ENCODE data around the gene C19orf85. TPM values are rescaled to one million over a fixed set of nuclear protein-coding genes. Genes with fewer than 3 reads are reported as not detected.
A peak's percentile ranks its signal among the peaks of the same experiment; 100 is the strongest.

The C19orf85 gene
- total RNA-seq, 1 experiment from 2014 or later: 0.74 TPM

GRCh38 chr19:55483706-55484592, 19.4 kb upstream of the C19orf85 start:
- TF ChIP-seq EZH2 (IDR thresholded peaks at IDR 0.05; ENCODE audit: low read depth): no peak
- TF ChIP-seq, protein P1, sequence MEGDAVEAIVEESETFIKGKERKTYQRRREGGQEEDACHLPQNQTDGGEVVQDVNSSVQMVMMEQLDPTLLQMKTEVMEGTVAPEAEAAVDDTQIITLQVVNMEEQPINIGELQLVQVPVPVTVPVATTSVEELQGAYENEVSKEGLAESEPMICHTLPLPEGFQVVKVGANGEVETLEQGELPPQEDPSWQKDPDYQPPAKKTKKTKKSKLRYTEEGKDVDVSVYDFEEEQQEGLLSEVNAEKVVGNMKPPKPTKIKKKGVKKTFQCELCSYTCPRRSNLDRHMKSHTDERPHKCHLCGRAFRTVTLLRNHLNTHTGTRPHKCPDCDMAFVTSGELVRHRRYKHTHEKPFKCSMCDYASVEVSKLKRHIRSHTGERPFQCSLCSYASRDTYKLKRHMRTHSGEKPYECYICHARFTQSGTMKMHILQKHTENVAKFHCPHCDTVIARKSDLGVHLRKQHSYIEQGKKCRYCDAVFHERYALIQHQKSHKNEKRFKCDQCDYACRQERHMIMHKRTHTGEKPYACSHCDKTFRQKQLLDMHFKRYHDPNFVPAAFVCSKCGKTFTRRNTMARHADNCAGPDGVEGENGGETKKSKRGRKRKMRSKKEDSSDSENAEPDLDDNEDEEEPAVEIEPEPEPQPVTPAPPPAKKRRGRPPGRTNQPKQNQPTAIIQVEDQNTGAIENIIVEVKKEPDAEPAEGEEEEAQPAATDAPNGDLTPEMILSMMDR (conservative IDR thresholded peaks at IDR 0.05): no peak
- peaks cover 21% of the 10 kb centered on the region for H3K4me1 ChIP-seq (replicated peaks; ENCODE audit: insufficient read depth)
- intact Hi-C loops (cut with micrococcal nuclease; ENCODE audit: unreplicated experiment): no loop called here
- H3K79me2 ChIP-seq (ENCODE audit: low read depth): peaks cover 10% of the 10 kb centered on the region
- H3F3A ChIP-seq (ENCODE audit: insufficient read depth, low read depth): peaks cover 38% of the 10 kb centered on the region; the same call in 1 of the 2 replicates
- H3K4me2 ChIP-seq: peak overlapping the region; percentile 96
- H2AFZ ChIP-seq: no peak overlapping the region
- no peaks in the 10 kb centered on the region for H3K9me3 ChIP-seq (ENCODE audit: insufficient read depth, low read depth)
- ChIA-PET CTCF (no interaction called here), POLR2A (ENCODE audit: unreplicated experiment) (no interaction called here)
- no peaks in the 10 kb centered on the region for H3K27me3 ChIP-seq (ENCODE audit: insufficient read depth, low read depth)
- no peaks in the 10 kb centered on the region for H3K9me2 ChIP-seq (ENCODE audit: insufficient read depth)
- no peak overlapping the region for H3K27ac ChIP-seq
- no peak for DNase-seq
- H3K36me3 ChIP-seq (ENCODE audit: low read depth): no peaks in the 10 kb centered on the region
- H3K4me3 ChIP-seq: peak overlapping the region; percentile 90; the same call in 1 of the 2 replicates
- no TSS peak for BruUV-seq (replicated peaks)
- peaks cover 10% of the 10 kb centered on the region for H4K20me1 ChIP-seq (ENCODE audit: insufficient read depth)

DNA sequence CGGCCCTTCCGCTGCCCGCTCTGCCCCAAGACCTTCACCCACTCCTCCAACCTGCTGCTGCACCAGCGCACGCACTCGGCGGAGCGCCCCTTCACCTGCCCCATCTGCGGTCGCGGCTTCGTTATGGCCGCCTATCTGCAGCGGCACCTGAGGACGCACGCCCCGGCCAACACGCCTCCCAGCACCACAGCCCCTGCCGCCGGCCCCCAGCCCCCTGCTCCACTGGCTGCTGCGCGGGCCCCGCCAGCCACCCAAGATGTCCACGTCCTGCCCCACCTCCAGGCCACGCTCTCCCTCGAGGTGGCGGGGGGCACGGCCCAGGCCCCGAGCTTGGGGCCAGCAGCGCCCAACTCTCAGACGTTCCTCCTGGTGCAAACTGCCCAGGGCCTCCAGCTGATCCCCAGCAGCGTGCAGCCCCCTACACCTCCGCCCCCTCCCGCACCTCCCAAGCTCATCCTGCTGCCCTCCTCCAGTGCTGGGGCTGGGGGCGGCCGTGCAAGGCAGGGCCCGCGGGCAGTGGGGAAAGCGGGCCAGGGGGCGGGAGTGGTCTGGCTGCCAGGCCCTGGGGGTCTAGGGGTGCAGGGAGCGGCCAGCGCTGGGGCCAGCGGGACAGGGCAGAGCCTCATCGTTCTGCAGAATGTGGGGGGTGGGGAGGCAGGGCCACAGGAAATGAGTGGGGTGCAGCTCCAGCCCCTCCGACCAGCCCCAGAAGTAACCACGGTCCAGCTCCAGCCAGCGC, 18.6 kb upstream of the C19orf85 start:
- Histone ChIP-seq H3K27ac (no peak overlapping the region), H3K9me3 (ENCODE audit: insufficient read depth, low read depth) (no peaks in the 10 kb centered on the region), H3K27me3 (ENCODE audit: insufficient read depth, low read depth) (no peaks in the 10 kb centered on the region), H4K20me1 (ENCODE audit: insufficient read depth) (peaks cover 15% of the 10 kb centered on the region), H3K4me1 (replicated peaks; ENCODE audit: insufficient read depth) (peaks cover 22% of the 10 kb centered on the region), H3K4me2 (no peak overlapping the region), H2AFZ (no peak overlapping the region), H3K4me3 (no peak overlapping the region), H3K9me2 (ENCODE audit: insufficient read depth) (no peaks in the 10 kb centered on the region), H3F3A (ENCODE audit: insufficient read depth, low read depth) (peaks cover 38% of the 10 kb centered on the region; the same call in 1 of the 2 replicates), H3K79me2 (ENCODE audit: low read depth) (peaks cover 18% of the 10 kb centered on the region), H3K36me3 (ENCODE audit: low read depth) (no peaks in the 10 kb centered on the region)
- BruUV-seq (replicated peaks): no TSS peak
- TF ChIP-seq, protein P1 (conservative IDR thresholded peaks at IDR 0.05): no peak
- TF ChIP-seq EZH2 (IDR thresholded peaks at IDR 0.05; ENCODE audit: low read depth): no peak
- POLR2A ChIA-PET (ENCODE audit: unreplicated experiment): no interaction called here
- intact Hi-C loops (cut with micrococcal nuclease; ENCODE audit: unreplicated experiment): no loop called here
- no peak for DNase-seq
- CTCF ChIA-PET: no interaction called here

DNA sequence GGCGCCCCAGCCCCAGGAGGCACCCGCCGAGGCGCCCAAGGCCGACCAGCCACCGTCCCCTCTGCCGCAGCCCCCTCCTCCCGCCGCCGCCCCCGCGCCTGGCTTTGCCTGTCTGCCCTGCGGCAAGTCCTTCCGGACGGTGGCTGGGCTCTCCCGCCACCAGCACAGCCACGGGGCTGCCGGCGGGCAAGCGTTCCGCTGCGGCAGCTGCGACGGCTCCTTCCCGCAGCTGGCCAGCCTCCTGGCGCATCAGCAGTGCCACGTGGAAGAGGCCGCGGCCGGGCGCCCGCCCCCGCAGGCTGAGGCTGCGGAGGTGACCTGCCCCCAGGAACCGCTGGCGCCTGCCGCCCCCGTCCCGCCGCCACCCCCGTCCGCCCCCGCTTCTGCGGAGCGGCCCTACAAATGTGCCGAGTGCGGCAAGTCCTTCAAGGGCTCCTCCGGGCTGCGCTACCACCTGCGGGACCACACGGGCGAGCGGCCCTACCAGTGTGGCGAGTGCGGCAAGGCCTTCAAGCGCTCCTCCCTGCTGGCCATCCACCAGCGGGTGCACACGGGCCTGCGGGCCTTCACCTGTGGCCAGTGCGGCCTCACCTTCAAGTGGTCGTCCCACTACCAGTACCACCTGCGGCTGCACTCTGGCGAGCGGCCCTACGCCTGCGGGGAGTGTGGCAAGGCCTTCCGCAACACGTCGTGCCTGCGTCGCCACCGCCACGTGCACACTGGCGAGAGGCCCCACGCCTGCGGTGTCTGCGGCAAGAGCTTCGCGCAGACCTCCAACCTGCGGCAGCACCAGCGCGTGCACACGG, 17.8 kb upstream of the C19orf85 start:
- no peak overlapping the region for H2AFZ ChIP-seq
- no peak for TF ChIP-seq EZH2 (IDR thresholded peaks at IDR 0.05; ENCODE audit: low read depth)
- TF ChIP-seq, protein P1 (conservative IDR thresholded peaks at IDR 0.05): no peak
- H3K9me2 ChIP-seq (ENCODE audit: insufficient read depth): no peaks in the 10 kb centered on the region
- peaks cover 22% of the 10 kb centered on the region for H4K20me1 ChIP-seq (ENCODE audit: insufficient read depth)
- DNase-seq: no peak
- H3K4me2 ChIP-seq: no peak overlapping the region
- H3K27me3 ChIP-seq (ENCODE audit: insufficient read depth, low read depth): no peaks in the 10 kb centered on the region
- peaks cover 31% of the 10 kb centered on the region; the same call in 1 of the 2 replicates for H3F3A ChIP-seq (ENCODE audit: insufficient read depth, low read depth)
- no TSS peak for BruUV-seq (replicated peaks)
- intact Hi-C loops (cut with micrococcal nuclease; ENCODE audit: unreplicated experiment): no loop called here
- peaks cover 23% of the 10 kb centered on the region for H3K4me1 ChIP-seq (replicated peaks; ENCODE audit: insufficient read depth)
- H3K27ac ChIP-seq: no peak overlapping the region
- no peaks in the 10 kb centered on the region for H3K9me3 ChIP-seq (ENCODE audit: insufficient read depth, low read depth)
- peaks cover 26% of the 10 kb centered on the region for H3K79me2 ChIP-seq (ENCODE audit: low read depth)
- no peak overlapping the region for H3K4me3 ChIP-seq
- ChIA-PET POLR2A (ENCODE audit: unreplicated experiment) (interaction anchor here (0.6 kb wide), 1 partner anchor 308 kb away, joined by 21 read pairs; no protein-coding TSS in a partner anchor), CTCF (no interaction called here)
- H3K36me3 ChIP-seq (ENCODE audit: low read depth): no peaks in the 10 kb centered on the region

All from PC-9 (cell line).